ENCODE data around the gene ZNF462.

The ZNF462 gene

GRCh38 chr9:106929471-106930177 lies 66.7 kb downstream of the ZNF462 start:
- no peak for DNase-seq (ENCODE audit: low spot score)

- no peak for DNase-seq (ENCODE audit: low spot score)
Measured at GRCh38 chr9:106930477-106930876, 67.5 kb downstream of the ZNF462 start.

- DNase-seq (ENCODE audit: low spot score) = no peak
Measured at GRCh38 chr9:106931466-106931865, 68.5 kb downstream of the ZNF462 start.

GRCh38 chr9:106932178-106932577 lies 69.2 kb downstream of the ZNF462 start:
- no peak for DNase-seq (ENCODE audit: low spot score)

GRCh38 chr9:106932675-106933074 lies 69.7 kb downstream of the ZNF462 start:
- DNase-seq (ENCODE audit: low spot score) = no peak

- DNase-seq (ENCODE audit: low spot score) = no peak
Measured at GRCh38 chr9:106933470-106933869, 70.5 kb downstream of the ZNF462 start.

GRCh38 chr9:106934442-106935238 lies 71.7 kb downstream of the ZNF462 start:
- DNase-seq (ENCODE audit: low spot score) = no peak

- DNase-seq (ENCODE audit: low spot score) = no peak
Measured at GRCh38 chr9:106936680-106937079, 73.7 kb downstream of the ZNF462 start.

GRCh38 chr9:106941916-106942315 lies 79.0 kb downstream of the ZNF462 start:
- no peak for DNase-seq (ENCODE audit: low spot score)

GRCh38 chr9:106945727-106946660 lies 83.0 kb downstream of the ZNF462 start:
- no peak for DNase-seq (ENCODE audit: low spot score)

GRCh38 chr9:106947106-106947900 lies 84.3 kb downstream of the ZNF462 start:
- no peak for DNase-seq (ENCODE audit: low spot score)

GRCh38 chr9:106953174-106953573 lies 90.2 kb downstream of the ZNF462 start:
- no peak for DNase-seq (ENCODE audit: low spot score)

- DNase-seq (ENCODE audit: low spot score) = no peak
Measured at GRCh38 chr9:106954558-106954957, 91.6 kb downstream of the ZNF462 start.

- no peak for DNase-seq (ENCODE audit: low spot score)
Measured at GRCh38 chr9:106954974-106955850, 92.2 kb downstream of the ZNF462 start.

- no peak for DNase-seq (ENCODE audit: low spot score)
Measured at GRCh38 chr9:106956971-106957370, 94.0 kb downstream of the ZNF462 start.

- DNase-seq (ENCODE audit: low spot score) = no peak
Measured at GRCh38 chr9:106958955-106959657, 96.1 kb downstream of the ZNF462 start.

GRCh38 chr9:106960258-106960657 lies 97.3 kb downstream of the ZNF462 start:
- no peak for DNase-seq (ENCODE audit: low spot score)

GRCh38 chr9:106961623-106962022 lies 98.7 kb downstream of the ZNF462 start:
- no peak for DNase-seq (ENCODE audit: low spot score)

- DNase-seq (ENCODE audit: low spot score) = no peak
Measured at GRCh38 chr9:106962122-106962521, 99.2 kb downstream of the ZNF462 start.
